ENCODE data around the gene AGFG2.

GRCh38 chr7:100556541-100556940 lies 17.5 kb downstream of the AGFG2 start:
- TF ChIP-seq CTCF (IDR thresholded peaks at IDR 0.05) (no peak), POLR2A (IDR thresholded peaks at IDR 0.05) (no peak), POLR2AphosphoS5 (IDR thresholded peaks at IDR 0.05) (no peak), EP300 (IDR thresholded peaks at IDR 0.05) (no peak)

Data from stomach (tissue), 4 donors.